K562 (cell line): ENCODE results near the gene ASB14. TPM values are rescaled to one million over a fixed set of nuclear protein-coding genes. Genes with fewer than 3 reads are reported as not detected.

Source experiments
- ATAC-seq: fragments of 200-7000 bp; cut with Tn5 transposase; 3 replicates; pipeline ENCODE4 v1.9.1; 2020; ENCODE audit warnings: moderate library complexity
- BruUV-seq: library from RNA; stranded (reverse); fragments of 400-500 nt; replicated peaks from 2 replicates; lab custom pipeline; 2021; lab: Mats Ljungman, UMichigan
- CTCF ChIA-PET: fragments of 300-600 bp; formaldehyde crosslinking; extraction: SDS; loops from one replicate; lab custom pipeline; 2021; ENCODE audit warnings: low intra/inter-chr PET ratio; lab: Yijun Ruan, JAX
- POLR2A ChIA-PET: fragments of 300-600, 350-650 bp; sonication (Branson Sonifier 250); formaldehyde crosslinking; extraction: SDS; loops from one replicate; lab custom pipeline; 2021; ENCODE audit warnings: antibody characterized with exemption, inconsistent platforms; lab: Yijun Ruan, JAX
- DNase-seq, 4 experiments: peaks; one replicate each; pipeline versions ENCODE4 v3.0.0 to v3.0.0-alpha.2; 2011 to 2018; ENCODE audit warnings: low spot score in 3 of 4, mixed read lengths in 3 of 4; ENCODE audit errors: extremely low read depth in 1 of 4
- FAIRE-seq: peaks from 2 replicates; lab custom pipeline; 2011; peaks lifted over from hg19 to GRCh38; lab: Jason Lieb, UNC
- H2AFZ ChIP-seq: 2 replicates; pipeline ENCODE4 v1.6.0; 2011; ENCODE audit warnings: low read depth, low read length, control low read depth, inconsistent platforms
- H3K27ac ChIP-seq: fragments of 200-600 bp; 3 replicates; pipeline ENCODE4 v1.8.0; 2011; ENCODE audit warnings: low read depth, mild to moderate bottlenecking, control low read depth, inconsistent platforms, low read length, moderate library complexity, mixed read lengths; ENCODE audit errors: extremely low read depth
- H3K27me3 ChIP-seq, 2 experiments: fragments of 300-600 bp in 1 of 2; 2 replicates in 1 of 2; 3 replicates in 1 of 2; pipeline versions ENCODE4 v1.6.0 to v1.8.0; 2011; ENCODE audit warnings: inconsistent platforms in 2 of 2, low read length in 2 of 2, mild to moderate bottlenecking in 1 of 2, mixed read lengths in 1 of 2, moderate library complexity in 1 of 2; ENCODE audit not compliant: control insufficient read depth in 2 of 2, insufficient read depth in 2 of 2
- H3K36me3 ChIP-seq: fragments of 300-600 bp; 3 replicates; pipeline ENCODE4 v1.8.0; 2011; ENCODE audit warnings: mild to moderate bottlenecking, low read length, inconsistent platforms; ENCODE audit not compliant: control insufficient read depth, insufficient read depth
- H3K4me1 ChIP-seq, 2 experiments: fragments of 200-600 bp in 1 of 2; replicated peaks in 1 of 2; 2 replicates in 1 of 2; 3 replicates in 1 of 2; pipeline versions ENCODE4 v1.5.1 to v1.8.0; 2011; ENCODE audit warnings: inconsistent platforms in 2 of 2, low read length in 2 of 2, mild to moderate bottlenecking in 1 of 2, mixed read lengths in 1 of 2, moderate library complexity in 1 of 2; ENCODE audit not compliant: control insufficient read depth in 2 of 2, insufficient read depth in 2 of 2
- H3K4me2 ChIP-seq: 2 replicates; pipeline ENCODE4 v1.6.1; 2011; ENCODE audit warnings: low read length, control low read depth, inconsistent platforms, mixed read lengths; ENCODE audit not compliant: insufficient read depth
- H3K4me3 ChIP-seq: fragments of 200-600 bp; sonication (generic), shearing (Covaris generic); 2 replicates; pipeline ENCODE4 v1.5.1; 2016; ENCODE audit warnings: control low read depth, inconsistent platforms
- H3K79me2 ChIP-seq: fragments of 200-600 bp; 3 replicates; pipeline ENCODE4 v1.8.0; 2011; ENCODE audit warnings: low read length, inconsistent platforms; ENCODE audit not compliant: control insufficient read depth, insufficient read depth
- H3K9ac ChIP-seq, 2 experiments: 2 replicates each; pipeline versions ENCODE4 v1.6.0 to v1.6.1; 2011; ENCODE audit warnings: low read depth in 2 of 2, low read length in 2 of 2, control low read depth in 1 of 2, inconsistent platforms in 1 of 2, mild to moderate bottlenecking in 1 of 2, mixed read lengths in 1 of 2; ENCODE audit not compliant: insufficient read depth in 1 of 2
- H3K9me1 ChIP-seq: one replicate; pipeline ENCODE4 v1.6.0; 2011; ENCODE audit warnings: inconsistent platforms, mild to moderate bottlenecking, low read length, moderate library complexity; ENCODE audit not compliant: control insufficient read depth, insufficient read depth
- H3K9me3 ChIP-seq: replicated peaks from 2 replicates; pipeline ENCODE4 v1.5.1; 2011; ENCODE audit warnings: low read depth, low read length, inconsistent platforms; ENCODE audit not compliant: control insufficient read depth, insufficient read depth
- H4K20me1 ChIP-seq: replicated peaks from 2 replicates; pipeline ENCODE4 v1.6.1; 2011; ENCODE audit warnings: low read length, inconsistent platforms, mixed read lengths; ENCODE audit not compliant: control insufficient read depth, insufficient read depth
- FOXJ3 ChIP-seq: sonication (generic); formaldehyde crosslinking; IDR thresholded peaks from 2 replicates; pipeline ENCODE4 v1.4.0; 2020; ENCODE audit warnings: mild to moderate bottlenecking, missing genetic modification reagents
- HIVEP1 ChIP-seq: fragments of 250-450 bp; sonication (Bioruptor Pico); IDR thresholded peaks from 2 replicates; pipeline ENCODE4 v1.4.0; 2020; ENCODE audit warnings: mild to moderate bottlenecking
- NFYB ChIP-seq: IDR thresholded peaks from 2 replicates; pipeline ENCODE4 v1.6.1; 2011; ENCODE audit warnings: mild to moderate bottlenecking, moderate library complexity; ENCODE audit not compliant: insufficient read length; ENCODE audit errors: extremely low read depth
- SIN3A ChIP-seq, 2 experiments: fragments of 150-350 bp in 1 of 2; IDR thresholded peaks; 2 replicates each; pipeline ENCODE4 v1.6.1; 2011 to 2016; ENCODE audit warnings: borderline replicate concordance in 2 of 2, low read depth in 2 of 2, low read length in 2 of 2, mild to moderate bottlenecking in 2 of 2, moderate library complexity in 2 of 2; ENCODE audit not compliant: control insufficient read depth in 1 of 2
- SRSF3 ChIP-seq: fragments of 200-400 bp; formaldehyde crosslinking; IDR thresholded peaks from 2 replicates; pipeline ENCODE4 v1.6.1; 2016; ENCODE audit warnings: mild to moderate bottlenecking, low read length, moderate library complexity; ENCODE audit not compliant: insufficient read depth
- ZBTB17 ChIP-seq: fragments of 450-650 bp; formaldehyde crosslinking; IDR thresholded peaks from 2 replicates; pipeline ENCODE4 v1.4.0; 2020; ENCODE audit warnings: mild to moderate bottlenecking
- WGBS: fragments of 100-300 bp; shearing (Covaris generic); methylation state at CpG from one replicate; pipeline ENCODE4 v1.1.6; 2016; ENCODE audit warnings: low coverage, mixed read lengths; ENCODE audit not compliant: insufficient coverage; ENCODE audit errors: missing lambda C conversion rate; 5-methylcytosine and 5-hydroxymethylcytosine counted together
- in situ Hi-C: fragments of 300-500 bp; cut with MboI; formaldehyde crosslinking; loops from 4 replicates; pipeline ENCODE4 v1.15.0; 2018; ENCODE audit warnings: inconsistent platforms, mixed read lengths
- intact Hi-C: fragments of 100-400 bp; cut with micrococcal nuclease; formaldehyde crosslinking; loops from 2 replicates; pipeline ENCODE4 v1.14.2; 2022
- polyA plus RNA-seq, 8 experiments: library from polyadenylated mRNA; depleted of rRNA in 4 of 8; stranded (reverse) in 5 of 8; unstranded in 3 of 8; fragments of >200 nt; fragmentation: Nextera tagmentation in 2 of 8; fragmentation: Illumina TruSeq in 1 of 8; extraction: Ambion mirVana in 2 of 8; extraction: Trizol in 1 of 8; gene quantifications; 2 replicates each; pipeline versions ENCODE4 v1.2.1 to v1.2.3, GENCODE V29; 2011 to 2014; ENCODE audit warnings: inconsistent platforms in 1 of 8, missing spikeins in 1 of 8
- total RNA-seq, 7 experiments: library from RNA; depleted of rRNA in 6 of 7; stranded (reverse); fragments of >200 nt in 6 of 7; fragmentation: Illumina TruSeq in 2 of 7; extraction: Trizol in 2 of 7; gene quantifications; 2 replicates each; pipeline versions ENCODE4 v1.2.1 to v1.2.3, GENCODE V29; 2011 to 2021; ENCODE audit warnings: low replicate concordance in 1 of 7
- TF ChIP-seq, protein P1 (sequence below), 2 experiments: fragments of 450-650 bp; IDR thresholded peaks; 2 replicates each; pipeline ENCODE4 v1.6.1; 2016
- TF ChIP-seq, protein P2 (sequence below), 2 experiments: fragments of 450-650 bp; conservative IDR thresholded peaks; 2 replicates each; pipeline ENCODE4 v1.6.1; 2017; ENCODE audit warnings: mild to moderate bottlenecking in 2 of 2, moderate library complexity in 2 of 2
- TF ChIP-seq, protein P3 (sequence below), 3 experiments: IDR thresholded peaks in 2 of 3; conservative IDR thresholded peaks in 1 of 3; 2 replicates each; pipeline ENCODE4 v1.5.1; 2011 to 2012; ENCODE audit warnings: low read length in 3 of 3, mild to moderate bottlenecking in 3 of 3, control low read depth in 2 of 3, improper control_type of control experiment in 1 of 3, inconsistent platforms in 1 of 3, low read depth in 1 of 3, mixed read lengths in 1 of 3, moderate library complexity in 1 of 3; ENCODE audit not compliant: insufficient read depth in 2 of 3
- TF ChIP-seq, protein P4 (sequence below): fragments of 150-350 bp; IDR thresholded peaks from 2 replicates; pipeline ENCODE4 v1.6.1; 2014; ENCODE audit warnings: low read depth, mild to moderate bottlenecking, low read length, borderline replicate concordance

The ASB14 gene
- total and polyA plus RNA-seq, 9 of the 15 experiments (the other 6 are each of a cell fraction or from before 2014, with no cell fraction given), result 0.01 to 0.07 TPM; not detected in 7

DNA sequence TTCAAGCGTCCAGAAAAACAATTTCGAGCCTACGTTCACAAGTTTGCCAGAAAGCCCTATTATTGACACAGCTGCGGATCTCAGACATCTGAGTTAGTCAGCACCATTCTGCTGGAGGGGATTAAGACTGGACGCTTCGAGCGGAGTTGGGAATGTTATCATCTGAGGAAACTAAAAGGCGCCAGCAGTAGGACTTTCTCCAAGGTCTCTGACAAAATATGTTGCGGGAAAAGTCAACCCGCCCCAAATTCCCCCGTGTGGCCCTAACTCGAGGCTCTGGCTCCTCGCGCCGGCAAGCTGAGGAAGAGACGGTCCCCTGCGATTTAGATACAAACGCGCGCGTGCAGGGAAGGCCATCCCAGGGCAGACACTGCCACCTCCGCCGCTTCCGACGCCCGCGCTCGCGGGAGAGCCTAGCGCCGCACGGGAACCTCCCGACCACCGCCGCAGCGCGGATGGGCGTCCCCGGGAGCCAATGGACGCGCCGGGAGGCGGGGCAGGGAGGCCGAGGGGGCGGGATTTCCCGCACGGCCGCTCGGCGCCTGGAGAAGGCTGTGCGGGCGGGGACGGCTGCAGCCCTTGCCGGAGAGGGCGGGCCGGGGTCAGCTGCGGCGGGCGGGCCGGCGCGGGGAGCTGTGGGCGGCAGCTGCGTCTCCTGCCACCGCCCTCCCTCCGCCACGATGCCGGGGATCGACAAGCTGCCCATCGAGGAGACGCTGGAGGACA is 65.1 kb downstream of the ASB14 start, which contains the start of gene APPL1:
APPL1 (plus strand) TSS at position 526 of the 726 bp plus-strand sequence; CDS start at position 681, 155 bp downstream.
- POLR2A ChIA-PET, result interaction anchor here (1.0 to 2.0 kb wide), 3 partner anchors 7 to 15 kb away, joined by 3 to 7 read pairs (median 3); no protein-coding TSS in a partner anchor
- in situ Hi-C loops, result no loop called here
- peak; percentile 92 to 97 (median 93) for DNase-seq
- Histone ChIP-seq H3K4me2 (peak within 1 kb of the TSS; percentile 78), H3K9ac (peak within 1 kb of the TSS; percentile 69 to 89), H3K27me3 (no peaks in the 10 kb centered on the region), H2AFZ (peak within 1 kb of the TSS; percentile 82), H3K9me3 (no peaks in the 10 kb centered on the region), H3K27ac (peak within 1 kb of the TSS; percentile 63), H3K4me1 (peaks cover 16 to 23% of the 10 kb centered on the region in 2 experiments; a peak in 4 of 5 replicates), H3K79me2 (peaks cover 8% of the 10 kb centered on the region; the same call in 2 of the 3 replicates), H4K20me1 (peaks cover 11% of the 10 kb centered on the region; the same call in 1 of the 2 replicates), H3K36me3 (no peaks in the 10 kb centered on the region), H3K4me3 (peak within 1 kb of the TSS; percentile 61), H3K9me1 (no peaks in the 10 kb centered on the region)
- ATAC-seq, result peak; percentile 98
- intact Hi-C loops, result loop anchor here (2.0 kb wide), 1 partner anchor 57 kb away; no protein-coding TSS in a partner anchor
- TSS peak; percentile 87 for BruUV-seq
- CTCF ChIA-PET, result no interaction called here
- under 1% methylated on average over 28 of the region's 71 CpGs for WGBS
- peak; percentile 67 for FAIRE-seq
- TF ChIP-seq, protein P1, sequence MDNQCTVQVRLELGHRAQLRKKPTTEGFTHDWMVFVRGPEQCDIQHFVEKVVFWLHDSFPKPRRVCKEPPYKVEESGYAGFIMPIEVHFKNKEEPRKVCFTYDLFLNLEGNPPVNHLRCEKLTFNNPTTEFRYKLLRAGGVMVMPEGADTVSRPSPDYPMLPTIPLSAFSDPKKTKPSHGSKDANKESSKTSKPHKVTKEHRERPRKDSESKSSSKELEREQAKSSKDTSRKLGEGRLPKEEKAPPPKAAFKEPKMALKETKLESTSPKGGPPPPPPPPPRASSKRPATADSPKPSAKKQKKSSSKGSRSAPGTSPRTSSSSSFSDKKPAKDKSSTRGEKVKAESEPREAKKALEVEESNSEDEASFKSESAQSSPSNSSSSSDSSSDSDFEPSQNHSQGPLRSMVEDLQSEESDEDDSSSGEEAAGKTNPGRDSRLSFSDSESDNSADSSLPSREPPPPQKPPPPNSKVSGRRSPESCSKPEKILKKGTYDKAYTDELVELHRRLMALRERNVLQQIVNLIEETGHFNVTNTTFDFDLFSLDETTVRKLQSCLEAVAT (IDR thresholded peaks at IDR 0.05), result no peak
- TF ChIP-seq ZBTB17, result no peak
- TF ChIP-seq, protein P2, sequence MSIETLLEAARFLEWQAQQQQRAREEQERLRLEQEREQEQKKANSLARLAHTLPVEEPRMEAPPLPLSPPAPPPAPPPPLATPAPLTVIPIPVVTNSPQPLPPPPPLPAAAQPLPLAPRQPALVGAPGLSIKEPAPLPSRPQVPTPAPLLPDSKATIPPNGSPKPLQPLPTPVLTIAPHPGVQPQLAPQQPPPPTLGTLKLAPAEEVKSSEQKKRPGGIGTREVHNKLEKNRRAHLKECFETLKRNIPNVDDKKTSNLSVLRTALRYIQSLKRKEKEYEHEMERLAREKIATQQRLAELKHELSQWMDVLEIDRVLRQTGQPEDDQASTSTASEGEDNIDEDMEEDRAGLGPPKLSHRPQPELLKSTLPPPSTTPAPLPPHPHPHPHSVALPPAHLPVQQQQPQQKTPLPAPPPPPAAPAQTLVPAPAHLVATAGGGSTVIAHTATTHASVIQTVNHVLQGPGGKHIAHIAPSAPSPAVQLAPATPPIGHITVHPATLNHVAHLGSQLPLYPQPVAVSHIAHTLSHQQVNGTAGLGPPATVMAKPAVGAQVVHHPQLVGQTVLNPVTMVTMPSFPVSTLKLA (conservative IDR thresholded peaks at IDR 0.05), result no peak; a peak in 1 of 4 replicates
- TF ChIP-seq, protein P3, sequence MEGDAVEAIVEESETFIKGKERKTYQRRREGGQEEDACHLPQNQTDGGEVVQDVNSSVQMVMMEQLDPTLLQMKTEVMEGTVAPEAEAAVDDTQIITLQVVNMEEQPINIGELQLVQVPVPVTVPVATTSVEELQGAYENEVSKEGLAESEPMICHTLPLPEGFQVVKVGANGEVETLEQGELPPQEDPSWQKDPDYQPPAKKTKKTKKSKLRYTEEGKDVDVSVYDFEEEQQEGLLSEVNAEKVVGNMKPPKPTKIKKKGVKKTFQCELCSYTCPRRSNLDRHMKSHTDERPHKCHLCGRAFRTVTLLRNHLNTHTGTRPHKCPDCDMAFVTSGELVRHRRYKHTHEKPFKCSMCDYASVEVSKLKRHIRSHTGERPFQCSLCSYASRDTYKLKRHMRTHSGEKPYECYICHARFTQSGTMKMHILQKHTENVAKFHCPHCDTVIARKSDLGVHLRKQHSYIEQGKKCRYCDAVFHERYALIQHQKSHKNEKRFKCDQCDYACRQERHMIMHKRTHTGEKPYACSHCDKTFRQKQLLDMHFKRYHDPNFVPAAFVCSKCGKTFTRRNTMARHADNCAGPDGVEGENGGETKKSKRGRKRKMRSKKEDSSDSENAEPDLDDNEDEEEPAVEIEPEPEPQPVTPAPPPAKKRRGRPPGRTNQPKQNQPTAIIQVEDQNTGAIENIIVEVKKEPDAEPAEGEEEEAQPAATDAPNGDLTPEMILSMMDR (IDR thresholded peaks at IDR 0.05 in 2 of 3, conservative IDR thresholded peaks at IDR 0.05 in 1 of 3; ENCODE audit: insufficient read depth in 2 of 3, low read depth in 1 of 3, low read length in 3 of 3), result 0 out of 6 replicates have a peak, but pooled peaks of 1 of the 3 experiments have one; percentile 0
- TF ChIP-seq HIVEP1 (CRISPR knock-in tag), result no peak
- TF ChIP-seq, protein P4, sequence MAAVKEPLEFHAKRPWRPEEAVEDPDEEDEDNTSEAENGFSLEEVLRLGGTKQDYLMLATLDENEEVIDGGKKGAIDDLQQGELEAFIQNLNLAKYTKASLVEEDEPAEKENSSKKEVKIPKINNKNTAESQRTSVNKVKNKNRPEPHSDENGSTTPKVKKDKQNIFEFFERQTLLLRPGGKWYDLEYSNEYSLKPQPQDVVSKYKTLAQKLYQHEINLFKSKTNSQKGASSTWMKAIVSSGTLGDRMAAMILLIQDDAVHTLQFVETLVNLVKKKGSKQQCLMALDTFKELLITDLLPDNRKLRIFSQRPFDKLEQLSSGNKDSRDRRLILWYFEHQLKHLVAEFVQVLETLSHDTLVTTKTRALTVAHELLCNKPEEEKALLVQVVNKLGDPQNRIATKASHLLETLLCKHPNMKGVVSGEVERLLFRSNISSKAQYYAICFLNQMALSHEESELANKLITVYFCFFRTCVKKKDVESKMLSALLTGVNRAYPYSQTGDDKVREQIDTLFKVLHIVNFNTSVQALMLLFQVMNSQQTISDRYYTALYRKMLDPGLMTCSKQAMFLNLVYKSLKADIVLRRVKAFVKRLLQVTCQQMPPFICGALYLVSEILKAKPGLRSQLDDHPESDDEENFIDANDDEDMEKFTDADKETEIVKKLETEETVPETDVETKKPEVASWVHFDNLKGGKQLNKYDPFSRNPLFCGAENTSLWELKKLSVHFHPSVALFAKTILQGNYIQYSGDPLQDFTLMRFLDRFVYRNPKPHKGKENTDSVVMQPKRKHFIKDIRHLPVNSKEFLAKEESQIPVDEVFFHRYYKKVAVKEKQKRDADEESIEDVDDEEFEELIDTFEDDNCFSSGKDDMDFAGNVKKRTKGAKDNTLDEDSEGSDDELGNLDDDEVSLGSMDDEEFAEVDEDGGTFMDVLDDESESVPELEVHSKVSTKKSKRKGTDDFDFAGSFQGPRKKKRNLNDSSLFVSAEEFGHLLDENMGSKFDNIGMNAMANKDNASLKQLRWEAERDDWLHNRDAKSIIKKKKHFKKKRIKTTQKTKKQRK, result no peak
- TF ChIP-seq SRSF3, result no peak
- TF ChIP-seq NFYB, result peak; percentile 62
- TF ChIP-seq FOXJ3, result no peak
- TF ChIP-seq SIN3A (IDR thresholded peaks at IDR 0.05; ENCODE audit: borderline replicate concordance in 2 of 2, control insufficient read depth in 1 of 2, low read depth in 2 of 2, low read length in 2 of 2), result no peak
